Measurements from ENCODE around the gene MAST1.

Gene MAST1

DNA sequence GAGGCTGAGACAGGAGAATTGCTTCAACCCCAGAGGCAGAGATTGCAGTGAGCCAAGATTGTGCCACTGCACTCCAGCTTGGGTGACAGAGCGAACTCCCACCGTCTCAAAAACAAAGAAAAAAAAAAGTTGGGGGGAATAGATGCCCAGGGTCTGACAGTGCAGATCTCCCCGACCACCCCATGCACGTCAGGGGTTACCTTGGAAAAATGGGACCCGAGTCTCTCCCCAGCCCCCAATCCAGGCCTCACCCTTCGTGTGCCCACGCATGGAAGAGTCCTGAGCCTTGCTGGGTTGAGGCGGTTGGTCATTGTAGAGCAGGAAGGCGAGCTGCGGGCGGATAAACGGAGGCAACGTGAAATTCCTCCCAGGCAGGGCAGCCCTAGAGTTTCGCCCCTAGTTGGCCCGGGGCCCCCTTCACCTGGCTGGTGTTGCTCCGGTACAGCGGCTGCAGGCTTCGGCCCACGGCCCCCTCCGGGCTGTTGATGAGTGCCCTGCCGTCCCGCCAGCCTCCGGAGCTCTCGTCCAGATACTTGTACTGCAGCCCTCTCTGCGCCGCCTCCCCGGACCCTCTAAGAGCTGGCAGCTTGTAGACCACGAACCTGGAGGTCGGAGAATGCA lies 42.3 kb downstream of the MAST1 start (continued):
- TF ChIP-seq ZNF670 (tag by site-specific recombination; IDR thresholded peaks at IDR 0.05; ENCODE audit: low read depth) (no peak), ZBTB1 (tag by site-specific recombination; IDR thresholded peaks at IDR 0.05) (no peak), SCRT2 (tag by site-specific recombination; IDR thresholded peaks at IDR 0.05) (no peak), ZNF292 (tag by site-specific recombination; IDR thresholded peaks at IDR 0.05; ENCODE audit: borderline replicate concordance, low read depth) (no peak), ZNF239 (tag by site-specific recombination; IDR thresholded peaks at IDR 0.05) (no peak), ZNF701 (tag by site-specific recombination; IDR thresholded peaks at IDR 0.05) (no peak), KLF7 (tag by site-specific recombination; IDR thresholded peaks at IDR 0.05; ENCODE audit: borderline replicate concordance) (no peak), ZNF112 (tag by site-specific recombination; IDR thresholded peaks at IDR 0.05) (no peak), ZNF654 (tag by site-specific recombination; IDR thresholded peaks at IDR 0.05; ENCODE audit: low read depth) (no peak), ZNF555 (tag by site-specific recombination; conservative IDR thresholded peaks at IDR 0.05) (no peak), KLF10 (tag by site-specific recombination; IDR thresholded peaks at IDR 0.05) (no peak), EGR2 (tag by site-specific recombination; IDR thresholded peaks at IDR 0.05; ENCODE audit: low read depth) (peak; percentile 30; the same call in 1 of the 2 replicates), ZNF837 (tag by site-specific recombination; IDR thresholded peaks at IDR 0.05) (no peak), ZNF121 (tag by site-specific recombination; IDR thresholded peaks at IDR 0.05) (no peak), ZNF791 (tag by site-specific recombination; IDR thresholded peaks at IDR 0.05) (no peak), ZBTB8A (tag by site-specific recombination; IDR thresholded peaks at IDR 0.05) (no peak), ZSCAN23 (tag by site-specific recombination; IDR thresholded peaks at IDR 0.05) (no peak), ZFP3 (tag by site-specific recombination; IDR thresholded peaks at IDR 0.05; ENCODE audit: low read depth) (no peak), ZNF626 (tag by site-specific recombination; IDR thresholded peaks at IDR 0.05) (no peak), GLIS1 (tag by site-specific recombination; IDR thresholded peaks at IDR 0.05) (no peak), FEZF1 (tag by site-specific recombination; IDR thresholded peaks at IDR 0.05) (no peak), ZNF548 (tag by site-specific recombination; IDR thresholded peaks at IDR 0.05) (no peak), ZNF24 (tag by site-specific recombination; IDR thresholded peaks at IDR 0.05) (no peak)
- TF ChIP-seq, protein P1, sequence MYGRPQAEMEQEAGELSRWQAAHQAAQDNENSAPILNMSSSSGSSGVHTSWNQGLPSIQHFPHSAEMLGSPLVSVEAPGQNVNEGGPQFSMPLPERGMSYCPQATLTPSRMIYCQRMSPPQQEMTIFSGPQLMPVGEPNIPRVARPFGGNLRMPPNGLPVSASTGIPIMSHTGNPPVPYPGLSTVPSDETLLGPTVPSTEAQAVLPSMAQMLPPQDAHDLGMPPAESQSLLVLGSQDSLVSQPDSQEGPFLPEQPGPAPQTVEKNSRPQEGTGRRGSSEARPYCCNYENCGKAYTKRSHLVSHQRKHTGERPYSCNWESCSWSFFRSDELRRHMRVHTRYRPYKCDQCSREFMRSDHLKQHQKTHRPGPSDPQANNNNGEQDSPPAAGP (tag by site-specific recombination; IDR thresholded peaks at IDR 0.05) = 0 out of 2 replicates have a peak, but pooled peaks have one; percentile 11
- TF ChIP-seq, protein P2, sequence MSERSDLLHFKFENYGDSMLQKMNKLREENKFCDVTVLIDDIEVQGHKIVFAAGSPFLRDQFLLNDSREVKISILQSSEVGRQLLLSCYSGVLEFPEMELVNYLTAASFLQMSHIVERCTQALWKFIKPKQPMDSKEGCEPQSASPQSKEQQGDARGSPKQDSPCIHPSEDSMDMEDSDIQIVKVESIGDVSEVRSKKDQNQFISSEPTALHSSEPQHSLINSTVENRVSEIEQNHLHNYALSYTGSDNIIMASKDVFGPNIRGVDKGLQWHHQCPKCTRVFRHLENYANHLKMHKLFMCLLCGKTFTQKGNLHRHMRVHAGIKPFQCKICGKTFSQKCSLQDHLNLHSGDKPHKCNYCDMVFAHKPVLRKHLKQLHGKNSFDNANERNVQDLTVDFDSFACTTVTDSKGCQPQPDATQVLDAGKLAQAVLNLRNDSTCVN (tag by site-specific recombination; optimal IDR thresholded peaks at IDR 0.05) = no peak
- TF ChIP-seq, protein P3, sequence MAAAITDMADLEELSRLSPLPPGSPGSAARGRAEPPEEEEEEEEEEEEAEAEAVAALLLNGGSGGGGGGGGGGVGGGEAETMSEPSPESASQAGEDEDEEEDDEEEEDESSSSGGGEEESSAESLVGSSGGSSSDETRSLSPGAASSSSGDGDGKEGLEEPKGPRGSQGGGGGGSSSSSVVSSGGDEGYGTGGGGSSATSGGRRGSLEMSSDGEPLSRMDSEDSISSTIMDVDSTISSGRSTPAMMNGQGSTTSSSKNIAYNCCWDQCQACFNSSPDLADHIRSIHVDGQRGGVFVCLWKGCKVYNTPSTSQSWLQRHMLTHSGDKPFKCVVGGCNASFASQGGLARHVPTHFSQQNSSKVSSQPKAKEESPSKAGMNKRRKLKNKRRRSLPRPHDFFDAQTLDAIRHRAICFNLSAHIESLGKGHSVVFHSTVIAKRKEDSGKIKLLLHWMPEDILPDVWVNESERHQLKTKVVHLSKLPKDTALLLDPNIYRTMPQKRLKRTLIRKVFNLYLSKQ (tag by site-specific recombination; IDR thresholded peaks at IDR 0.05; ENCODE audit: borderline replicate concordance) = no peak
- TF ChIP-seq, protein P4, sequence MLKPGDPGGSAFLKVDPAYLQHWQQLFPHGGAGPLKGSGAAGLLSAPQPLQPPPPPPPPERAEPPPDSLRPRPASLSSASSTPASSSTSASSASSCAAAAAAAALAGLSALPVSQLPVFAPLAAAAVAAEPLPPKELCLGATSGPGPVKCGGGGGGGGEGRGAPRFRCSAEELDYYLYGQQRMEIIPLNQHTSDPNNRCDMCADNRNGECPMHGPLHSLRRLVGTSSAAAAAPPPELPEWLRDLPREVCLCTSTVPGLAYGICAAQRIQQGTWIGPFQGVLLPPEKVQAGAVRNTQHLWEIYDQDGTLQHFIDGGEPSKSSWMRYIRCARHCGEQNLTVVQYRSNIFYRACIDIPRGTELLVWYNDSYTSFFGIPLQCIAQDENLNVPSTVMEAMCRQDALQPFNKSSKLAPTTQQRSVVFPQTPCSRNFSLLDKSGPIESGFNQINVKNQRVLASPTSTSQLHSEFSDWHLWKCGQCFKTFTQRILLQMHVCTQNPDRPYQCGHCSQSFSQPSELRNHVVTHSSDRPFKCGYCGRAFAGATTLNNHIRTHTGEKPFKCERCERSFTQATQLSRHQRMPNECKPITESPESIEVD (tag by site-specific recombination; IDR thresholded peaks at IDR 0.05) = no peak
- TF ChIP-seq, protein P5, sequence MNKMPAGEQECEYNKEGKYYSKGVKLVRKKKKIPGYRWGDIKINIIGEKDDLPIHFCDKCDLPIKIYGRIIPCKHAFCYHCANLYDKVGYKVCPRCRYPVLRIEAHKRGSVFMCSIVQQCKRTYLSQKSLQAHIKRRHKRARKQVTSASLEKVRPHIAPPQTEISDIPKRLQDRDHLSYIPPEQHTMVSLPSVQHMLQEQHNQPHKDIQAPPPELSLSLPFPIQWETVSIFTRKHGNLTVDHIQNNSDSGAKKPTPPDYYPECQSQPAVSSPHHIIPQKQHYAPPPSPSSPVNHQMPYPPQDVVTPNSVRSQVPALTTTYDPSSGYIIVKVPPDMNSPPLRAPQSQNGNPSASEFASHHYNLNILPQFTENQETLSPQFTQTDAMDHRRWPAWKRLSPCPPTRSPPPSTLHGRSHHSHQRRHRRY (tag by site-specific recombination; IDR thresholded peaks at IDR 0.05) = no peak
- TF ChIP-seq, protein P6, sequence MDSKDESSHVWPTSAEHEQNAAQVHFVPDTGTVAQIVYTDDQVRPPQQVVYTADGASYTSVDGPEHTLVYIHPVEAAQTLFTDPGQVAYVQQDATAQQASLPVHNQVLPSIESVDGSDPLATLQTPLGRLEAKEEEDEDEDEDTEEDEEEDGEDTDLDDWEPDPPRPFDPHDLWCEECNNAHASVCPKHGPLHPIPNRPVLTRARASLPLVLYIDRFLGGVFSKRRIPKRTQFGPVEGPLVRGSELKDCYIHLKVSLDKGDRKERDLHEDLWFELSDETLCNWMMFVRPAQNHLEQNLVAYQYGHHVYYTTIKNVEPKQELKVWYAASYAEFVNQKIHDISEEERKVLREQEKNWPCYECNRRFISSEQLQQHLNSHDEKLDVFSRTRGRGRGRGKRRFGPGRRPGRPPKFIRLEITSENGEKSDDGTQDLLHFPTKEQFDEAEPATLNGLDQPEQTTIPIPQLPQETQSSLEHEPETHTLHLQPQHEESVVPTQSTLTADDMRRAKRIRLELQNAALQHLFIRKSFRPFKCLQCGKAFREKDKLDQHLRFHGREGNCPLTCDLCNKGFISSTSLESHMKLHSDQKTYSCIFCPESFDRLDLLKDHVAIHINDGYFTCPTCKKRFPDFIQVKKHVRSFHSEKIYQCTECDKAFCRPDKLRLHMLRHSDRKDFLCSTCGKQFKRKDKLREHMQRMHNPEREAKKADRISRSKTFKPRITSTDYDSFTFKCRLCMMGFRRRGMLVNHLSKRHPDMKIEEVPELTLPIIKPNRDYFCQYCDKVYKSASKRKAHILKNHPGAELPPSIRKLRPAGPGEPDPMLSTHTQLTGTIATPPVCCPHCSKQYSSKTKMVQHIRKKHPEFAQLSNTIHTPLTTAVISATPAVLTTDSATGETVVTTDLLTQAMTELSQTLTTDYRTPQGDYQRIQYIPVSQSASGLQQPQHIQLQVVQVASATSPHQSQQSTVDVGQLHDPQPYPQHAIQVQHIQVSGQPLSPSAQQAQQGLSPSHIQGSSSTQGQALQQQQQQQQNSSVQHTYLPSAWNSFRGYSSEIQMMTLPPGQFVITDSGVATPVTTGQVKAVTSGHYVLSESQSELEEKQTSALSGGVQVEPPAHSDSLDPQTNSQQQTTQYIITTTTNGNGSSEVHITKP (tag by site-specific recombination; IDR thresholded peaks at IDR 0.05) = peak; percentile 100
